Brain microvascular endothelial cell (primary cell): Measurements from ENCODE around the gene ZBTB25.
A peak's percentile ranks its signal among the peaks of the same experiment; 100 is the strongest.
"Not testable (repeated sequence)": the region's sequence is repeated elsewhere in the genome, so short reads cannot be mapped to it uniquely, and the experiment has no call there.

Experiments
- DNase-seq: peaks from one replicate; pipeline ENCODE4 v3.0.0-alpha.2; 2020
- H3K27ac ChIP-seq: fragments of 250-450 bp; sonication (Bioruptor Pico); 2 replicates; pipeline ENCODE4 v1.5.1; 2020; ENCODE audit warnings: mild to moderate bottlenecking, moderate library complexity
- H3K27me3 ChIP-seq: fragments of 250-450 bp; sonication (Bioruptor Pico); replicated peaks from 2 replicates; pipeline ENCODE4 v1.5.1; 2020; ENCODE audit warnings: mild to moderate bottlenecking
- H3K36me3 ChIP-seq: fragments of 250-450 bp; sonication (Bioruptor Pico); replicated peaks from 2 replicates; pipeline ENCODE4 v1.5.1; 2020; ENCODE audit warnings: mild to moderate bottlenecking
- H3K4me3 ChIP-seq: 2 replicates; pipeline ENCODE4 v1.5.1; 2011; ENCODE audit warnings: low read depth, mild to moderate bottlenecking, control low read depth, low read length, moderate library complexity
- CTCF ChIP-seq: IDR thresholded peaks from 2 replicates; pipeline ENCODE4 v1.5.1; 2011; ENCODE audit warnings: low read depth, mild to moderate bottlenecking, moderate library complexity, low read length, control low read depth, inconsistent platforms; ENCODE audit errors: missing control alignments
- in situ Hi-C: cut with HindIII; loops from 2 replicates; pipeline ENCODE4 v1.10.0; 2017; ENCODE audit warnings: low sequenced_read_pairs, low pct_ligation_motif_present

The ZBTB25 gene

GRCh38 chr14:64518229-64518628 lies 14.6 kb upstream of the ZBTB25 start:
- in situ Hi-C loops, result no loop called here
- peaks cover 19% of the 10 kb centered on the region for H3K36me3 ChIP-seq
- no peak for DNase-seq
- H3K4me3 ChIP-seq, result no peak overlapping the region
- TF ChIP-seq CTCF, result no peak
- H3K27me3 ChIP-seq, result no peaks in the 10 kb centered on the region
- H3K27ac ChIP-seq, result no peak overlapping the region

DNA sequence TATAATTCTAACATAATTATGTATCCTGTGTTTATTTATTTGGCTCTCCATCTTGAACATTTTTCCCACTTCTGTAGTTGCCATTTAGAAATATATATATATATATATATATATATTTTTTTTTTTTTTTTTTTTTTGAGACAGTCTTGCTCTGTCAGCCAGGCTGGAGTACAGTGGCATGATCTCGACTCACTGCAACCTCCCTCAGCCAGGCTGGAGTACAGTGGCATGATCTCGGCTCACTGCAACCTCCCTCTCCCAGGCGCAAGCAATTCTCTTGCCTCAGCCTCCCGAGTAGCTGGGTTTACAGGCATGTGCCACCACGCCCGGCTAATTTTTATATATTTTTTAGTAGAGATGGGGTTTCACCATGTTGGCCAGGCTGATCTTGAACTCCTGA lies 14.0 kb upstream of the ZBTB25 start:
- in situ Hi-C loops, H3K4me3 ChIP-seq, H3K27me3 ChIP-seq, DNase-seq, H3K27ac ChIP-seq: not testable (repeated sequence)
- H3K36me3 ChIP-seq, result peaks cover 13% of the 10 kb centered on the region

GRCh38 chr14:64516969-64517368 lies 13.3 kb upstream of the ZBTB25 start:
- no peak for DNase-seq
- in situ Hi-C loops, result no loop called here
- H3K27ac ChIP-seq, result no peak overlapping the region
- H3K36me3 ChIP-seq, result peaks cover 6% of the 10 kb centered on the region
- no peak overlapping the region for H3K4me3 ChIP-seq
- no peak for TF ChIP-seq CTCF
- no peaks in the 10 kb centered on the region for H3K27me3 ChIP-seq

DNA sequence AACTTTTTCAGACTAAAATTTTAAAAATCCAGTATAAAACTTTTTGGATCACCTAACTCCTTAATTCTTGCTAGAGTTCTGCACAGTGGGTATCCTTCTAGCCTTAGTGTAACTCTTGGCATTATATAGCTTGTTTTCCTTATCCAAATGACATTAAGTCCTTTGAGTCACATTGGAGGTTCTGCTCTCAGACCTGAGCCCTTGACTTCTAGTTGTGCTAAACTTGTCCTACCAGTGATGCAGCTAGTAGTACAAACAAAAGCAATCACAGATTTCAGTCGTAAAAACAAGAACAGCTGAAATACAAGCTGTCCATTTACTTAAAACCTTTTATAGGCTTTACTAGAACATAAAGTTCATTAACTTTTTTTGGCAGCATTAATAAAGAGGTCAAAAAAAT lies 11.4 kb upstream of the ZBTB25 start:
- Histone ChIP-seq H3K27ac (no peak overlapping the region), H3K4me3 (no peak overlapping the region), H3K36me3 (peaks cover 2% of the 10 kb centered on the region), H3K27me3 (no peaks in the 10 kb centered on the region)
- in situ Hi-C loops, result no loop called here
- no peak for TF ChIP-seq CTCF
- no peak for DNase-seq

GRCh38 chr14:64513271-64513670 lies 9.6 kb upstream of the ZBTB25 start:
- Histone ChIP-seq H3K27me3 (no peaks in the 10 kb centered on the region), H3K4me3 (no peak overlapping the region), H3K27ac (no peak overlapping the region), H3K36me3 (peaks cover 2% of the 10 kb centered on the region)
- in situ Hi-C loops, result no loop called here
- DNase-seq, result no peak
- no peak for TF ChIP-seq CTCF

DNA sequence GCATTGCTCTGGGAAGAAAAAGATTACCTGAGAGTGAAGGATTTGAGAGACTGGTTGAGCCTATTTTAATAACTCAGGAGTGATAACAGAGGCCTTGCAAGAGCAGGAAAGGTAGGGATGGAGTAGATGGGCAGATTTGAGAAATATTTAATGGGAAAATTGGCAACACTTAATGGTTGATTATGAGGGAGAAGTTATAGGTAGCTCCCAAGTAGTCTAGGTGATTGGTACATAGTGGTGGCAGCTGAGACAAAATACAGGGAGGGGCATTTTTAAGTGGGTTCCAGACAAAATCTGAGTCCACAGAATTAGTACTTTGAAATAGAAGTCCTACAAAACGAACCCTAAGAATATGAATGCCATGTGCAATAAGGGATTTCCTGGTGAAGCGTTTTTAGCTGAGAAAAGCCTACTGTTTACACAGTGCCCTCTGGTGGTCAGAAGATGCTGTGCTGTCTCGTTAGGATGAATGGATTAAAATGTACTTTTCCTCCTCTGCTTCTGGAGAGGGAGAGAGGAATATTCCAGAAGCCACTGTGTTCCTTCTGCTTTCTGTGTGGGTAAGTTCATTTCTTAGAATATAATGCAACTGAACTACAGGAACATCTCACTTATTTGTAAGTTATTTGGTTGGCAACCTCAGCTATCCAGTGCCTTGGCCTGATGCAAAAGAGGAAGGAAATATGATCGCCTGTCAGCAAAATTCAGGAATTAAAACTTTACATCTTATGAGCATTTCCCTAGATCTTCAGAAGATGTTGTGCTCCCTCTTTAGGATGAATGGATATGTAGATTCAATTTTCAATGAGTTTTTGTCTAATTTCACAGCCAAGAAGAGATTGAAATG lies 7.4 kb upstream of the ZBTB25 start:
- peaks cover 2% of the 10 kb centered on the region for H3K36me3 ChIP-seq
- in situ Hi-C loops, result no loop called here
- no peak overlapping the region for H3K27ac ChIP-seq
- no peaks in the 10 kb centered on the region for H3K27me3 ChIP-seq
- DNase-seq, result peak; percentile 62
- peak; percentile 90 for TF ChIP-seq CTCF
- H3K4me3 ChIP-seq, result no peak overlapping the region
